Neural cell (in vitro differentiated cells): ENCODE measurements around the gene ST3GAL3. TPM values are rescaled to one million over a fixed set of nuclear protein-coding genes. Genes with fewer than 3 reads are reported as not detected.

ENCODE experiments used
- H2AFZ ChIP-seq: fragments of 200-600, 300-800 bp; sonication (generic), shearing (Covaris generic); 2 replicates; pipeline ENCODE4 v1.6.0; 2014; ENCODE audit warnings: low read depth, mild to moderate bottlenecking, antibody characterized with exemption, low read length, moderate library complexity
- H3F3A ChIP-seq: fragments of 200-600 bp; shearing (Covaris generic); 2 replicates; pipeline ENCODE4 v1.6.1; 2016; ENCODE audit warnings: mild to moderate bottlenecking, moderate library complexity, mixed read lengths, antibody characterized with exemption, low read length; ENCODE audit not compliant: insufficient read depth, poor library complexity, severe bottlenecking
- H3K27ac ChIP-seq: fragments of 200-600, 300-800 bp; sonication (generic), shearing (Covaris generic); 2 replicates; pipeline ENCODE4 v1.5.1; 2014; ENCODE audit warnings: mild to moderate bottlenecking, low read length, moderate library complexity
- H3K27me3 ChIP-seq: fragments of 300-800, 200-600 bp; sonication (generic), shearing (Covaris generic); 2 replicates; pipeline ENCODE4 v1.6.0; 2014; ENCODE audit warnings: mild to moderate bottlenecking, low read depth, low read length, moderate library complexity; ENCODE audit not compliant: insufficient read depth
- H3K36me3 ChIP-seq: fragments of 300-800, 200-600 bp; sonication (generic), shearing (Covaris generic); 2 replicates; pipeline ENCODE4 v1.5.1; 2014; ENCODE audit warnings: mild to moderate bottlenecking, antibody characterized with exemption, low read length, moderate library complexity; ENCODE audit not compliant: insufficient read depth
- H3K4me2 ChIP-seq: fragments of 300-800, 200-600 bp; sonication (generic), shearing (Covaris generic); 2 replicates; pipeline ENCODE4 v1.6.0; 2014; ENCODE audit warnings: mild to moderate bottlenecking, low read length
- H3K4me3 ChIP-seq: fragments of 300-800, 200-600 bp; sonication (generic), shearing (Covaris generic); 2 replicates; pipeline ENCODE4 v1.5.1; 2014; ENCODE audit warnings: mild to moderate bottlenecking, low read length, moderate library complexity
- H3K79me2 ChIP-seq: fragments of 200-600 bp; shearing (Covaris generic); replicated peaks from 2 replicates; pipeline ENCODE4 v1.6.0; 2014; ENCODE audit warnings: mild to moderate bottlenecking, low read length, moderate library complexity; ENCODE audit not compliant: insufficient read depth
- H3K9ac ChIP-seq: fragments of 300-800, 200-600 bp; sonication (generic), shearing (Covaris generic); 2 replicates; pipeline ENCODE4 v1.6.1; 2016; ENCODE audit warnings: mild to moderate bottlenecking, low read length, mixed read lengths
- H3K9me2 ChIP-seq: fragments of 200-600 bp; shearing (Covaris generic); 2 replicates; pipeline ENCODE4 v1.6.1; 2016; ENCODE audit warnings: mild to moderate bottlenecking, low read length, mixed read lengths; ENCODE audit not compliant: insufficient read depth
- H3K9me3 ChIP-seq: fragments of 200-600, 300-800 bp; sonication (generic), shearing (Covaris generic); 2 replicates; pipeline ENCODE4 v1.6.1; 2016; ENCODE audit warnings: mild to moderate bottlenecking, mixed run types, low read length, moderate library complexity, mixed read lengths
- H4K20me1 ChIP-seq: fragments of 200-600 bp; shearing (Covaris generic); 2 replicates; pipeline ENCODE4 v1.6.1; 2016; ENCODE audit warnings: mild to moderate bottlenecking, mixed run types; ENCODE audit not compliant: insufficient read depth
- CTCF ChIP-seq: fragments of 450-650 bp; IDR thresholded peaks from 2 replicates; pipeline ENCODE4 v1.5.1; 2014; ENCODE audit warnings: antibody characterized with exemption, mild to moderate bottlenecking, moderate library complexity; ENCODE audit not compliant: poor library complexity, severe bottlenecking
- EP300 ChIP-seq: fragments of 450-650 bp; conservative IDR thresholded peaks from 2 replicates; pipeline ENCODE4 v1.6.1; 2014; ENCODE audit warnings: antibody characterized with exemption, mild to moderate bottlenecking, moderate library complexity; ENCODE audit not compliant: poor library complexity, severe bottlenecking
- EZH2 ChIP-seq: fragments of 200-600, 300-800 bp; shearing (Covaris generic), sonication (generic); IDR thresholded peaks from 2 replicates; pipeline ENCODE4 v1.6.1; 2014; ENCODE audit warnings: antibody characterized with exemption, low read length, borderline replicate concordance, mild to moderate bottlenecking; ENCODE audit not compliant: insufficient read depth, poor library complexity, severe bottlenecking
- MXI1 ChIP-seq: fragments of 450-650 bp; conservative IDR thresholded peaks from 2 replicates; pipeline ENCODE4 v1.6.1; 2014; ENCODE audit warnings: antibody characterized with exemption, mild to moderate bottlenecking; ENCODE audit not compliant: poor library complexity, severe bottlenecking
- POLR2AphosphoS5 ChIP-seq: IDR thresholded peaks from 2 replicates; pipeline ENCODE4 v1.6.1; 2012
- RAD21 ChIP-seq: fragments of 450-650 bp; conservative IDR thresholded peaks from 2 replicates; pipeline ENCODE4 v1.6.1; 2014; ENCODE audit warnings: antibody characterized with exemption, mild to moderate bottlenecking, moderate library complexity
- REST ChIP-seq: IDR thresholded peaks from 2 replicates; pipeline ENCODE4 v1.6.1; 2012; ENCODE audit warnings: borderline replicate concordance
- SMC3 ChIP-seq: fragments of 450-650 bp; conservative IDR thresholded peaks from 2 replicates; pipeline ENCODE4 v1.6.1; 2014; ENCODE audit warnings: antibody characterized with exemption, mild to moderate bottlenecking, moderate library complexity; ENCODE audit not compliant: poor library complexity
- TAF1 ChIP-seq: IDR thresholded peaks from 2 replicates; pipeline ENCODE4 v1.6.1; 2012; ENCODE audit warnings: low read depth
- polyA plus RNA-seq: library from polyadenylated mRNA; depleted of rRNA; stranded (reverse); fragments of >200 nt; gene quantifications from 2 replicates; pipeline ENCODE4 v1.2.3, GENCODE V29; 2014

The ST3GAL3 gene
- polyA plus RNA-seq, 1 donor from 2014 or later, result 36.8 TPM

DNA sequence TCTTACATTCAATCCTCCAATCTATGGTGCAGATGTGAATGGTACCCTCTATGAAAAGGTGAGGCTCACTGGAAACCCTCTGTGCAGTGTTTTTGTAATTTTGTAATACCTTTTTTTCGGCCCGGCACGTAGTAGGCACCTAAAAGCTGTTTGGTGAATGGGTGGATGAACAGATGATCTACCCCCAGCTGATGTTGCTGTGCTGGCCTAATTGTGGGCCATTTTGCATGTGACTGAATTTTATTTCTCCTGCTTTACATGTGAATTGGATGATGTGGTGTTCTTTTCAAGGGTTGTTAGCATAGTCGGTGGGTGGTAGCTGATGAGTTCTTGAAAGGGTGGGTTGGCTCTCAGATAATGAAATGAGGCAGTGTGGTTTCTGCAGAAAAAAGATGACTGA, 47.0 kb upstream of the ST3GAL3 start:
- Histone ChIP-seq H2AFZ (no peak overlapping the region), H3K27me3 (no peaks in the 10 kb centered on the region), H3K4me2 (no peak overlapping the region), H3K9me2 (no peaks in the 10 kb centered on the region), H3K79me2 (no peaks in the 10 kb centered on the region), H3K27ac (no peak overlapping the region), H3K9ac (no peak overlapping the region), H4K20me1 (no peaks in the 10 kb centered on the region), H3K9me3 (no peaks in the 10 kb centered on the region), H3K36me3 (peaks cover 6% of the 10 kb centered on the region), H3F3A (no peaks in the 10 kb centered on the region), H3K4me3 (no peak overlapping the region)
- TF ChIP-seq REST (no peak), EZH2 (no peak), TAF1 (no peak), RAD21 (no peak)

DNA sequence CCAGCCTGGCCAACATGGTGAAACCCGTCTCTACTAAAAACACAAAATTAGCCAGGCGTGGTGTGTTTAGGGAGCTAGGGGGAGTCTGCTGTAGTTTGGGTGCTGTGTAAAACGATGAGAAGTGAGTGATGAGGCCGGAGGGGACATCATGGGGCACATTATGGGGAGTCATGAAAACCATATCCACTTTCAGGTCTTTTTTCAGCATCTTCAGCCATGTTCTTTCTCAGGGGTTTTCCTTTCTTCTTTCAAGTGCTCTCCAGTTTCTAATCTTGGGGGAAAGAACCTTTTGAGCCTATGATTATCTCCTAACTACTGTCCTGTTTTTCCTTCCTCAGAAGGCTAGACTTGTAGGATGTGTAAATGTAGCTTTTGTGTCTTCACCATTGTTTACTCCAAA, 43.0 kb upstream of the ST3GAL3 start:
- H3K9me2 ChIP-seq, result no peaks in the 10 kb centered on the region
- H4K20me1 ChIP-seq, result no peaks in the 10 kb centered on the region
- H3K9me3 ChIP-seq, result no peaks in the 10 kb centered on the region
- no peak overlapping the region for H2AFZ ChIP-seq
- H3K27me3 ChIP-seq, result no peaks in the 10 kb centered on the region
- no peaks in the 10 kb centered on the region for H3F3A ChIP-seq
- TF ChIP-seq EP300, result no peak
- no peak for TF ChIP-seq EZH2
- no peak for TF ChIP-seq SMC3
- no peak for TF ChIP-seq TAF1
- TF ChIP-seq POLR2AphosphoS5, result no peak
- no peak for TF ChIP-seq MXI1
- no peak for TF ChIP-seq CTCF
- no peak for TF ChIP-seq RAD21
- no peak overlapping the region for H3K4me3 ChIP-seq
- H3K79me2 ChIP-seq, result no peaks in the 10 kb centered on the region
- H3K4me2 ChIP-seq, result no peak overlapping the region
- peaks cover 6% of the 10 kb centered on the region for H3K36me3 ChIP-seq
- H3K27ac ChIP-seq, result no peak overlapping the region
- no peak overlapping the region for H3K9ac ChIP-seq

DNA sequence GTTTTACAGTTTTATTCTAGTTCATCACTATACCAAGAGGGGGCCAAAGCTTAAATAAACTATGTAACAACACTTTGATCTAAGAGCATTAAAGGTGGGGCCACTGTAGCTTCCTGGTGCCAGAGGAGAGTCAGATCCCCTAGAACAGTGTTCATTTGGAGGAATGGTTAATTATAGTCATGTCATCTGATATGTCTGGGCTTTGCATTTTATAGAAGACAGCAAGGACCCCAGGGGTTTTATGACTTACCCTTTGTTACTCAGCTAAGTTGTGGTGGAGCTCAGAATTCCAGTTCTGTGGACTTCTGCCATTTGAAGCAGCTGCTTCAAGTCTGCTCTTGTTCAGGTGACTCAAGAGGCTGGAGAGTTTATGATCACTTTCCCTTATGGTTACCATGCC, 40.7 kb upstream of the ST3GAL3 start:
- Histone ChIP-seq H3K27ac (no peak overlapping the region), H3K9ac (no peak overlapping the region), H3K79me2 (no peaks in the 10 kb centered on the region), H3K9me2 (no peaks in the 10 kb centered on the region), H3F3A (no peaks in the 10 kb centered on the region), H3K27me3 (no peaks in the 10 kb centered on the region), H2AFZ (no peak overlapping the region), H3K9me3 (no peaks in the 10 kb centered on the region), H3K4me3 (no peak overlapping the region), H4K20me1 (no peaks in the 10 kb centered on the region), H3K36me3 (no peaks in the 10 kb centered on the region), H3K4me2 (no peak overlapping the region)
- TF ChIP-seq REST (no peak), POLR2AphosphoS5 (no peak), SMC3 (no peak), EZH2 (no peak), EP300 (no peak), CTCF (no peak), RAD21 (no peak), TAF1 (no peak), MXI1 (no peak)
